Calu3 (cell line): Measurements from ENCODE around the gene DLX4. TPM values are rescaled to one million over a fixed set of nuclear protein-coding genes. Genes with fewer than 3 reads are reported as not detected.

Experiments used
- BruUV-seq: library from RNA; stranded (reverse); fragments of 400-500 nt; replicated peaks from 2 replicates; lab custom pipeline; 2021; lab: Mats Ljungman, UMichigan
- CTCF ChIA-PET: fragments of 300-600 bp; sonication (Branson Sonifier 250); formaldehyde crosslinking; loops from one replicate; lab custom pipeline; 2022; ENCODE audit warnings: antibody characterized with exemption; lab: Charles Lee
- DNase-seq: peaks from one replicate; pipeline ENCODE4 v3.0.0; 2022
- H3K27ac Mint-ChIP-seq: one replicate; pipeline ENCODE4 v1.8.0; 2022; ENCODE audit warnings: mixed read lengths; ENCODE audit not compliant: unreplicated experiment
- H3K27me3 Mint-ChIP-seq: one replicate; pipeline ENCODE4 v1.8.0; 2022; ENCODE audit warnings: mixed read lengths; ENCODE audit not compliant: unreplicated experiment
- H3K36me3 Mint-ChIP-seq: one replicate; pipeline ENCODE4 v1.8.0; 2022; ENCODE audit warnings: mild to moderate bottlenecking, moderate library complexity, mixed read lengths; ENCODE audit not compliant: insufficient read depth, unreplicated experiment
- H3K4me1 Mint-ChIP-seq: one replicate; pipeline ENCODE4 v1.8.0; 2022; ENCODE audit warnings: mild to moderate bottlenecking, low read depth, mixed read lengths; ENCODE audit not compliant: unreplicated experiment
- H3K4me3 Mint-ChIP-seq: one replicate; pipeline ENCODE4 v1.8.0; 2022; ENCODE audit warnings: mild to moderate bottlenecking, low read depth, moderate library complexity, mixed read lengths; ENCODE audit not compliant: unreplicated experiment
- H3K9me3 Mint-ChIP-seq: one replicate; pipeline ENCODE4 v1.8.0; 2022; ENCODE audit warnings: low read depth, mixed read lengths; ENCODE audit not compliant: unreplicated experiment
- CTCF ChIP-seq: fragments of 200-600 bp; IDR thresholded peaks from one replicate; pipeline ENCODE4 v1.8.0; 2022; ENCODE audit warnings: antibody characterized with exemption; ENCODE audit not compliant: unreplicated experiment
- intact Hi-C: fragments of 100-400 bp; cut with micrococcal nuclease; formaldehyde crosslinking; loops from one replicate; pipeline ENCODE4 v1.10.0; 2022; ENCODE audit not compliant: unreplicated experiment
- total RNA-seq: library from RNA; stranded (reverse); gene quantifications from 2 replicates; pipeline ENCODE4 v1.2.3, GENCODE V29; 2022

Gene DLX4
- total RNA-seq, 1 experiment from 2014 or later = 2.5 TPM

GRCh38 chr17:49992191-49992932 is 23.4 kb downstream of the DLX4 start:
- BruUV-seq = no TSS peak
- CTCF ChIA-PET = interaction anchor here (0.6 to 1.0 kb wide), 3 partner anchors 9 to 112 kb away, joined by 3 to 9 read pairs (median 3); no protein-coding TSS in a partner anchor
- H3K27me3 Mint-ChIP-seq = peaks cover 97% of the 10 kb centered on the region

GRCh38 chr17:49992933-49993422 is 24.0 kb downstream of the DLX4 start:
- Mint-ChIP-seq H3K4me1 (peaks cover 42% of the 10 kb centered on the region), H3K36me3 (peaks cover 12% of the 10 kb centered on the region), H3K27me3 (peaks cover 91% of the 10 kb centered on the region), H3K4me3 (peak overlapping the region; percentile 11), H3K27ac (no peak overlapping the region), H3K9me3 (no peaks in the 10 kb centered on the region)
- intact Hi-C loops = no loop called here
- CTCF ChIA-PET = interaction anchor here (0.6 to 1.0 kb wide), 3 partner anchors 9 to 112 kb away, joined by 3 to 9 read pairs (median 3); no protein-coding TSS in a partner anchor
- BruUV-seq = no TSS peak
- no peak for DNase-seq
- no peak for TF ChIP-seq CTCF

More at GRCh38 chr17:49992191-49992932, 23.4 kb downstream of the DLX4 start:
- no peak for DNase-seq
- H3K36me3 Mint-ChIP-seq = peaks cover 12% of the 10 kb centered on the region
- no peak overlapping the region for H3K27ac Mint-ChIP-seq
- no peaks in the 10 kb centered on the region for H3K9me3 Mint-ChIP-seq
- TF ChIP-seq CTCF = no peak
- intact Hi-C loops = no loop called here
- H3K4me1 Mint-ChIP-seq = peaks cover 49% of the 10 kb centered on the region
- H3K4me3 Mint-ChIP-seq = no peak overlapping the region

GRCh38 chr17:49993423-49994060 is 24.6 kb downstream of the DLX4 start:
- intact Hi-C loops = no loop called here
- CTCF ChIA-PET = interaction anchor here (2.3 kb wide), 1 partner anchor 16 kb away, joined by 14 read pairs; no protein-coding TSS in a partner anchor
- Mint-ChIP-seq H3K4me3 (peak overlapping the region; percentile 57), H3K27me3 (peaks cover 85% of the 10 kb centered on the region), H3K36me3 (peaks cover 12% of the 10 kb centered on the region), H3K27ac (peak overlapping the region; percentile 2), H3K9me3 (no peaks in the 10 kb centered on the region), H3K4me1 (peaks cover 37% of the 10 kb centered on the region)
- no peak for DNase-seq
- BruUV-seq = no TSS peak
- TF ChIP-seq CTCF = no peak
